ENCODE data around the gene PARD3B. TPM values are rescaled to one million over a fixed set of nuclear protein-coding genes. Genes with fewer than 3 reads are reported as not detected.

The PARD3B gene
- total RNA-seq, 1 experiment from 2014 or later: 3.6 TPM

GRCh38 chr2:205232086-205232485 is 686.8 kb downstream of the PARD3B start:
- ChIA-PET CTCF (no interaction called here), POLR2A (no interaction called here)
- no peak overlapping the region for H3K4me3 ChIP-seq (ENCODE audit: low read depth in 2 of 2, low read length in 2 of 2)
- H3K27ac ChIP-seq (ENCODE audit: low read length): no peak overlapping the region
- no peaks in the 10 kb centered on the region for H3K9me3 ChIP-seq (ENCODE audit: control insufficient read depth, insufficient read depth, low read depth, low read length)
- intact Hi-C loops (cut with micrococcal nuclease; ENCODE audit: unreplicated experiment) (no loop called here), in situ Hi-C loops (cut with HindIII; ENCODE audit: low pct_unique_long_range_greater_than_20kb, low sequenced_read_pairs) (no loop called here)
- H3K4me1 ChIP-seq (ENCODE audit: control insufficient read depth, insufficient read depth, low read length): no peaks in the 10 kb centered on the region
- TF ChIP-seq TCF7L2 (IDR thresholded peaks at IDR 0.05; ENCODE audit: low read depth, low read length): no peak
- TF ChIP-seq SIN3A (IDR thresholded peaks at IDR 0.05; ENCODE audit: borderline replicate concordance, insufficient read depth, low read depth, low read length): no peak
- no peak for TF ChIP-seq REST (IDR thresholded peaks at IDR 0.05; ENCODE audit: insufficient read depth in 1 of 2, low read depth in 2 of 2, low read length in 1 of 2)
- no peak for TF ChIP-seq POLR2AphosphoS5 (IDR thresholded peaks at IDR 0.05; ENCODE audit: low read depth, low read length)
- TF ChIP-seq, protein P1, sequence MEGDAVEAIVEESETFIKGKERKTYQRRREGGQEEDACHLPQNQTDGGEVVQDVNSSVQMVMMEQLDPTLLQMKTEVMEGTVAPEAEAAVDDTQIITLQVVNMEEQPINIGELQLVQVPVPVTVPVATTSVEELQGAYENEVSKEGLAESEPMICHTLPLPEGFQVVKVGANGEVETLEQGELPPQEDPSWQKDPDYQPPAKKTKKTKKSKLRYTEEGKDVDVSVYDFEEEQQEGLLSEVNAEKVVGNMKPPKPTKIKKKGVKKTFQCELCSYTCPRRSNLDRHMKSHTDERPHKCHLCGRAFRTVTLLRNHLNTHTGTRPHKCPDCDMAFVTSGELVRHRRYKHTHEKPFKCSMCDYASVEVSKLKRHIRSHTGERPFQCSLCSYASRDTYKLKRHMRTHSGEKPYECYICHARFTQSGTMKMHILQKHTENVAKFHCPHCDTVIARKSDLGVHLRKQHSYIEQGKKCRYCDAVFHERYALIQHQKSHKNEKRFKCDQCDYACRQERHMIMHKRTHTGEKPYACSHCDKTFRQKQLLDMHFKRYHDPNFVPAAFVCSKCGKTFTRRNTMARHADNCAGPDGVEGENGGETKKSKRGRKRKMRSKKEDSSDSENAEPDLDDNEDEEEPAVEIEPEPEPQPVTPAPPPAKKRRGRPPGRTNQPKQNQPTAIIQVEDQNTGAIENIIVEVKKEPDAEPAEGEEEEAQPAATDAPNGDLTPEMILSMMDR (IDR thresholded peaks at IDR 0.05): no peak
- DNase-seq (ENCODE audit: low read depth, low spot score) (no peak), ATAC-seq (no peak)
- no peaks in the 10 kb centered on the region for H3K36me3 ChIP-seq (ENCODE audit: control insufficient read depth, insufficient read depth, low read length)
- BruUV-seq (replicated peaks): no TSS peak
- no peaks in the 10 kb centered on the region for H3K27me3 ChIP-seq (ENCODE audit: control insufficient read depth, insufficient read depth, low read length)

DNA sequence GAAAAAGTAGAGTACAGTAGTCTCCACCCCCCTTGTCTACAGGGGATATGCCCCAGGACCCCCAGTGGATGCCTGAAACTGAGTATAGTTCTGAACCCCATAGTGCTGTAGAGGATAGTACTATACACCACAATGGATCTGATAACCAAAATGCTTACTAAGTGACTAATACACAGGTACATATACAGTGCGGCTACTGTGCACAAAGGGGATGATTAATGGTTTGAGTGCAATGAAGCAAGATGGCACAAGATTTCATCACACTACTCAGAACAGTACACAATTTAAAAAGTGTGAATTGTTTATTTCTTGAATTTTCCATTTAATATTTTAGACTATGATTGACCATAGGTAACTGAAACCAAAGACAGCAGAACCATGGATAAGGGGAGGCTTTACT is 690.2 kb downstream of the PARD3B start:
- TF ChIP-seq, protein P1 (IDR thresholded peaks at IDR 0.05): no peak
- in situ Hi-C loops (cut with HindIII; ENCODE audit: low pct_unique_long_range_greater_than_20kb, low sequenced_read_pairs) (no loop called here), intact Hi-C loops (cut with micrococcal nuclease; ENCODE audit: unreplicated experiment) (no loop called here)
- Histone ChIP-seq H3K27ac (ENCODE audit: low read length) (no peak overlapping the region), H3K36me3 (ENCODE audit: control insufficient read depth, insufficient read depth, low read length) (no peaks in the 10 kb centered on the region), H3K4me1 (ENCODE audit: control insufficient read depth, insufficient read depth, low read length) (no peaks in the 10 kb centered on the region), H3K4me3 (ENCODE audit: low read depth in 2 of 2, low read length in 2 of 2) (no peak overlapping the region), H3K27me3 (ENCODE audit: control insufficient read depth, insufficient read depth, low read length) (no peaks in the 10 kb centered on the region), H3K9me3 (ENCODE audit: control insufficient read depth, insufficient read depth, low read depth, low read length) (no peaks in the 10 kb centered on the region)
- POLR2A ChIA-PET: no interaction called here
- CTCF ChIA-PET: no interaction called here
- no peak for DNase-seq (ENCODE audit: low read depth, low spot score)
- no TSS peak for BruUV-seq (replicated peaks)
- ATAC-seq: no peak

DNA sequence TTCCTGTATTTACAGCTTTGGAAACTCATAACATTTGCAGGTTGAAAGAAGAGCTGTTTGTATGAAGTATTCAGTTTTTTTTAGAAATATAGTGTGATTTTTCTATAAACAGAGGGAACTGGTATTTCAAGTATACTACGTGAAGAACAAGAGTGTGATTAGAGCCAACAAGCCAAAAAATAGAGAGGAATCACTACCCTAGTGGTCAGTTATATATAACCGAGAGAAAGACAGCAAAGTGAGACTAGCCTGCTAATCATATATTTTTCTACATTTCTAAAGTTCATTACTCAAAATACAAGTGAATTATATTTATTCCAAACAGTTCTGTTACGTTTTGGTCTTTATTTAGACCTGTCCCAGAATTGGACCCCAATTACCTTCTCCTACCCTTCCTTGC is 692.2 kb downstream of the PARD3B start:
- H3K4me3 ChIP-seq (ENCODE audit: low read depth in 2 of 2, low read length in 2 of 2): no peak overlapping the region
- DNase-seq (ENCODE audit: low read depth, low spot score) (no peak), ATAC-seq (no peak)
- no TSS peak for BruUV-seq (replicated peaks)
- no peaks in the 10 kb centered on the region for H3K36me3 ChIP-seq (ENCODE audit: control insufficient read depth, insufficient read depth, low read length)
- TF ChIP-seq SIN3A (IDR thresholded peaks at IDR 0.05; ENCODE audit: borderline replicate concordance, insufficient read depth, low read depth, low read length) (no peak), POLR2AphosphoS5 (IDR thresholded peaks at IDR 0.05; ENCODE audit: low read depth, low read length) (no peak), REST (IDR thresholded peaks at IDR 0.05; ENCODE audit: insufficient read depth in 1 of 2, low read depth in 2 of 2, low read length in 1 of 2) (no peak), TCF7L2 (IDR thresholded peaks at IDR 0.05; ENCODE audit: low read depth, low read length) (no peak)
- TF ChIP-seq, protein P1 (IDR thresholded peaks at IDR 0.05): no peak; the same call in 1 of the 2 replicates
- intact Hi-C loops (cut with micrococcal nuclease; ENCODE audit: unreplicated experiment): no loop called here
- in situ Hi-C loops (cut with HindIII; ENCODE audit: low pct_unique_long_range_greater_than_20kb, low sequenced_read_pairs): no loop called here
- no peaks in the 10 kb centered on the region for H3K4me1 ChIP-seq (ENCODE audit: control insufficient read depth, insufficient read depth, low read length)
- H3K27me3 ChIP-seq (ENCODE audit: control insufficient read depth, insufficient read depth, low read length): no peaks in the 10 kb centered on the region
- ChIA-PET POLR2A (no interaction called here), CTCF (no interaction called here)
- H3K27ac ChIP-seq (ENCODE audit: low read length): no peak overlapping the region
- no peaks in the 10 kb centered on the region for H3K9me3 ChIP-seq (ENCODE audit: control insufficient read depth, insufficient read depth, low read depth, low read length)

Data from Panc1 (cell line).